Measurements from ENCODE around the gene HOXC13.

Gene HOXC13

DNA sequence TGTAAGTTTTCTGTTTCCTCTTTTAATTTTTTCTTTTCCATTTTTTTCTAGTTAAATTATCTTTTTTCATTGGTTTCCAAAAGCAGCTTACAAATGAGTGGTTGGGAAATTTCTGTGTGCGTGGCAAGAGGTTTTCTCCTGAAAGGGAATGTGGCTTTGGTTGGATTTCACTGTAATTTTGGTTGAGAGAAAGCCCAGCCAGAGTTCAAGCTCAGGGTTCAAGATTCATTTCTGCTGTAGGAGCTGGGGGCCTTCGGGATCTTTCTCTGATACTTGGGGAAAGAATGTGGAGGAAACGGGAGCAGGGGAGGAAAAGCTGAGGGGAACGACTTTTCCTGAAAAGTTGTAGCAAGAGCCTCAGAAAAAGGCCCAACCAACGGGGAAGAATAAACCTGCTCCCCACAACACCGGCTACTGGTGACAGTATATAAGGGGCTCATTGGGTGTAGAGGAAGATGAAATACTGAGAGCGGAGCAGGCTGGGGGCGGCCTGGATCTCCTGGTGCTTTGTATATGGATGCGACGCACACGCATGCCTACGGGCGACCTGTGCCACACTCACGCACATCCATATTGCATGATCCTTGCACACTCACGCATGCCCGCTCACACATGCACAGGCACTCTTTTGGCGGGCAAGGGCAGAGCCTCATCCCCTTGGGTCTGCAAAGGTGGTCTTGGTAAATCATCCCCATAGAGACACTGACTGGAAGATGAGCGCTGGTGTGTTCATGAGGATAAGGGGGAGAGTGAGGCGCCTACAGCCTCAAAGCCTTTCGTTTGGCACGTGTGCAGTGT lies 48.3 kb downstream of the HOXC13 start:
- no peak for TF ChIP-seq CTCF (conservative IDR thresholded peaks at IDR 0.05; ENCODE audit: control insufficient read depth, insufficient read depth, low read depth, low read length)
- H3K4me3 ChIP-seq (ENCODE audit: control insufficient read depth, low read depth, low read length), result peak overlapping the region; percentile 69
- no peak for DNase-seq (ENCODE audit: low read depth)

GRCh38 chr12:53987787-53988230 lies 49.2 kb downstream of the HOXC13 start:
- no peak overlapping the region for H3K4me3 ChIP-seq (ENCODE audit: control insufficient read depth, low read depth, low read length)
- no peak for TF ChIP-seq CTCF (conservative IDR thresholded peaks at IDR 0.05; ENCODE audit: control insufficient read depth, insufficient read depth, low read depth, low read length)
- no peak for DNase-seq (ENCODE audit: low read depth)

DNA sequence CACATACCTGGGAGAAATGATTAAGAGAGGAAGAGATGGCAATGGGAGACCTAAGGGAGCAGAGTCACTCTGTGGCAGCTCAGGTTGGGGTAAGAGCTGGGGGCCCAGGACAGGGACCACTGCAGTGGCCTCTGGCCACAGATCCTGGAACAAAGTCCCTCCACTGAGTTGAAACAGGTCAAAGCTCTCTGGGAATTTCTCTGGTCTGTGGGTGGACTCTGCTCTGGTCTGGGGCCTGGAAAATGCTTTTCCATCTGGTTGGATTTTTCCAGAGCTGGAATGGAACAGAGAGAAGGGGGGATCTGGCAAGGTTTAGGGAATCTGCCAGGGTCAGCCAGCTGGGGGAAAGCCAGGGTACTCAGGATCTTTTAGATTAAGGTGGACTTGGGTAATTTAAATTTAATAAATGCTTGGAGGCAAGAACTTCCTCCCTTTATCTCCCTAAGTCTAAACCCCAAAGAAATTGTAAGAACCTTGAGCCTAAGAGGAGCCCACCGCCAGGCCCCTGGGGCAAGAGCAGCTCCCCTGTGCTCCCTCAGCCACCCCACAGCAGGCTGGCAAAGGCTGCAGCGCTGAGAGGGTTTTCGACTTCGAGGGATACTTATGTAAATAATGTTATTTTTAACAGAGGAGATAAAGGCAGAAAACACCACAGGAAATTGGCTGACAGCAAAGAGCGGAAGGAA lies 50.1 kb downstream of the HOXC13 start:
- no peak overlapping the region for H3K4me3 ChIP-seq (ENCODE audit: control insufficient read depth, low read depth, low read length)
- TF ChIP-seq CTCF (conservative IDR thresholded peaks at IDR 0.05; ENCODE audit: control insufficient read depth, insufficient read depth, low read depth, low read length), result no peak
- no peak for DNase-seq (ENCODE audit: low read depth)

- H3K4me3 ChIP-seq (ENCODE audit: control insufficient read depth, low read depth, low read length), result peak overlapping the region; percentile 40
- TF ChIP-seq CTCF (conservative IDR thresholded peaks at IDR 0.05; ENCODE audit: control insufficient read depth, insufficient read depth, low read depth, low read length), result peak; percentile 58
- peak; percentile 71 for DNase-seq (ENCODE audit: low read depth)
Measured at GRCh38 chr12:53989227-53990113, 50.8 kb downstream of the HOXC13 start.

DNA sequence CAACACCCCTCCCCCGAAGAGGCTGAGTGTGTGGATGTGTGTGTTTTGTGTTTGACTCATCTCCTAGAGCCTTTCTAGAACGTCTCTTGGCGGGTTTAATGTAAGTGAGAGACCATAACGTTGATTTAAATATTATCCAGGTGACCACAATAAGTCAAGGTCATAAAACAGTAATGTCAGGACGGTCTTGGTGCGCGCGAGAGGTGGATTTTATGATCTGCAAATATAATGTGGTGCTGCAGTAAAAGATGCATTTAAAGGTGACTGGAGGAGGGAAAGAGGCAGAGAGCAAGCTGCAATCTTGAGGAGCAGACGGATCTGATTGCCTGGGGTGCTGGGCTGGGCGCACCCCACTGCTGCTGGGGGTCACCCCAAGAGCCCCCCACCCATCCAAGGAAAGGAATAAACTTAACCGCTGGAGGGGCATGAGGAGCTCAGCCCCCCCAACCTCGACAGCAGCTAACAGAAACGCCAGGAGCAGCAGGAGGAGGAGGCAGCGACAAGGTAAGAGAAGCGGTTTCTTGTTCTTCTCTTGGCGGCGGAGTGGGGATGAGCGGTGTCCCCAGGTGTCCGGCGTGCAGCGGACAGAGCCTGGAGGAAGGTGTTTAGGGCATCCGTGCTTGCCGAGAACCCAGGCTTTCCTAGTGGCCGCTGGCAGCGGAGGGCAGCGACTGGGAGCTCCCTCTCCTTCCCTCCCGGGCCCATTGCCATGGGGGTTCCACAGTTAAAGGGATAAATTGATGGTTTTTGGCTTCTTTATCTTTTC lies 51.9 kb downstream of the HOXC13 start:
- peak; percentile 63 for DNase-seq (ENCODE audit: low read depth)
- TF ChIP-seq CTCF (conservative IDR thresholded peaks at IDR 0.05; ENCODE audit: control insufficient read depth, insufficient read depth, low read depth, low read length), result no peak
- peak overlapping the region; percentile 27 for H3K4me3 ChIP-seq (ENCODE audit: control insufficient read depth, low read depth, low read length)

GRCh38 chr12:53991077-53991460 lies 52.4 kb downstream of the HOXC13 start:
- TF ChIP-seq CTCF (conservative IDR thresholded peaks at IDR 0.05; ENCODE audit: control insufficient read depth, insufficient read depth, low read depth, low read length), result no peak
- peak overlapping the region; percentile 27 for H3K4me3 ChIP-seq (ENCODE audit: control insufficient read depth, low read depth, low read length)
- peak; percentile 88 for DNase-seq (ENCODE audit: low read depth)
